NCI-H128 (cell line): ENCODE results near the gene GPR156.
"Not testable (repeated sequence)": the region's sequence is repeated elsewhere in the genome, so short reads cannot be mapped to it uniquely, and the experiment has no call there.

Source experiments
- DNase-seq: peaks from one replicate; lab custom pipeline; 2025; ENCODE audit not compliant: unreplicated experiment; lab: John Stamatoyannopoulos, UW

Gene GPR156

DNA sequence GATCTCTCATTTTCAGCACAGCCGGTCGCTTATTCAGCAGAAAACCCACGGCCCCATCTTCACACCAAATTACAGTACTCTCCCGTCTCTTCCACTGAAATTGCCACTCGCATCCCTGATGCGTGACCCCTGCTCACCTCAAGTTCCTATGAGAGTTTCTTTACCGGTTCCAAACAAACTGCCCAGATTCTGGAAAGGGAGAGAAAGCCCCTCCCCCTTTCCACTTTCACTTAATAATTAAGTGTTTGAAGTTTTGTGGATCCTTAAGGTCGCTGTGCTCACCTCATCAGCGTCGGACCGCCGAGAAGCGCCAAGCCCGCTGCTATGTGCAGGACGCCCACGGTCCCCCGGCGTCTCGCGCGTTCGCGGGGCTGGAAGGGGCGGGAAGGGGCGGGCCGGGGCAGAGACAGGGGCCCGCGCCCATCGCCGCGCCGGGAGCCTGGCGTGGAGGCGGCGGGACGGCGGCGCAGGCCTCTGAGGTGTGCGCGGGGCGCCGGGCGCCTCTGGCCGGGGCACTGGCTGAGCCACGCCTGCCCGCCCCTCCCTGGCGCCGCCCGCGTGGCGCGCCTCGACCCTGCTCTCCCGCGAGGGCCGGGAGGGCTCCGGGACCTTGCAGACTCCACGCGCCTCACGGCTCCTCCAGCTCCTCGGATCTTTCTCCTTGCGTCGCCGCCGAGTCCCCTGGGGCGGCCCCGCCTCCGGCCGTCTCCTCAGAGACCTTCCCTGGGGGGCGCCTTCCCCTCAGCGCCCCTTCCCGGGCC lies at the start of gene GPR156:
Gene GPR156, minus strand, starts transcription at position 476 of the 761 bp plus-strand sequence. CDS start 41,124 bp downstream, outside the sequence.
- DNase-seq, result no peak

DNA sequence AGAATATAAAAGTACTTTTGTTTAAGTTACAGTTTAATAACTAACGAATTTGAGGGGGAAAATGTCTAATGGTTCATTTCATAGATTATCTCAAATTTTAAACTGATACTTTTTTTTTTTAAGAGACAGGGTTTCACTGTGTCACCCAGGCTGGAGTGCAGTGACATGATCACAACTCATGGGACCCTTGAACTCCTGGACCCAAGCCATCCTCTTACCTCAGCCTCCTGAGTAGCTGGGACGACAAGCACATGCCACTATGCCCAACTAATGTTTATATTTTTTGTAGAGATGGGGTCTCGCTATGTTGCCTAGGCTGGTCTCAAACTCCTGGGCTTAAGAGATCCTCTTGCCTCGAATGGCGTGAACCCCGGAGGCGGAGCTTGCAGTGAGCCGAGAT lies 47.6 kb upstream of the GPR156 start:
- DNase-seq, result no peak

DNA sequence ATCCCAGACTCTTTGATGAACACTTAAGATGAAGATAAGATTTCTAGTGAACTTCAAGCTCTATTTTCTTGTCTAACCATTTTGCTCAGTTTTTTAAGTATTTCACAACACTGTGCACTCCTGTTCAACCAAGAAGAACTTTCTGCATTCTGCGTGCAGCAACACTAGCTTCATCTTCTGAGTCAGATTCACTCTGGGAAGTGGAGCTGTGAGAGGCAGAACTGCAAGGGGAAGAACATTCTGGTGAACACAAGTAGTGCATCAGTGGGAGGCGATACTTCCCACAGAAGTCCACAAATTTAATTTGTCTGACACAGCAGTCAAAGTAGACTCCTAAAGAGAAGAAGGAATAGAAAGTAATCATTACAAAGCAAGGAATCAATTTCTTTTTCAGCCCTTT lies 46.1 kb upstream of the GPR156 start:
- no peak for DNase-seq

DNA sequence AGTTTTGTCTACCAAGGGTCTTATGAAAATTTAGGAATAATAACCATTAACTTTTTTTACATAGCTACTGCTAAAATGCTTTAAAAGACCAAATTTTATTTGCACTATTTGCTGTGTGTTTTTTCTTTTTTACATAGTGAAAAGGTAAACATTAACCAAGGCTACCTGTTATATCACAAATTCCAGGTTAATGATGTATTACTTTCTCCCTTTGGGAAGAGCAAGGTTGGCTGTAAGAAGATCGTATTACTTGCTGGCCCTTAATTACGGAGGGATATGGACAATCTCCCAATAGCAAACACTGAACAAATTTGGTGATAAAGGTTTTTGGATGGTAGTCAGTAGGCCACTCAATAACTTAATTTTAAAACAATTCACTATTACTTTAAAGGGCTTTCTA lies 41.8 kb upstream of the GPR156 start:
- no peak for DNase-seq

DNA sequence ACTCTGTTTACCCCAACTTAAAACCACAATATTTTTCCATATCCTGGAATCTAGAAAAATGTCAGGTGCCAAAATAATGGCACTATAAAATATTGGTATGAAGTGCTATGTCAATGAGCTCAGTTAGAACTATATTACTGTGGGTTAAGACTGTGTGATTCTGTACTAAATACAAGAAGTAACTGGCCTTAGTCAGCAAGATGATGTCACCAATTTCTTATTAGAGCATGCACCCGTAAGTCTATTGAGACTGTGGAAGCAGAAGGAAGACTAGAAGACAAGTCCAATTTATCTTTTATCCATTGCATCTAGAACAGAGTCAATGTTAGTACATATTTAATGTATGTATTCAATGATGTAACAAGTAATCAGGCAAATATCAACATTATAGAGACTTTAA lies 39.2 kb upstream of the GPR156 start:
- no peak for DNase-seq

DNA sequence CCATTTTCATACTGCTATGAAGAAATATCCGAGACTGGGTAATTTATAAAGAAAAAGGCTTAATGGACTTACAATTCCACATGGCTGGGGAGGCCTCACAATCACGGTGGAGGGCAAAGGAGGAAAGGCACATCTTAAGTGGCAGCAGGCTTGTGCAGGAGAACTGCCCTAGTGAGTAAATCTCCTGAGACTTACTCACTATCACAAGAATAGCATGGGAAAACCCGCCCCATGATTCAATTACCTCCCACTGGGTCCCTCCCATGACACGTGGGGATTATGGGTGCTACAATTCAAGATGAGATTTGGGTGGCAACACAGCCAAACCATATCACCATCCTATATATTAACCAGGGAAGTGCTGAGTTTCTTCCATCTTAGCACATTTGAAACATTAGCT lies 38.7 kb upstream of the GPR156 start:
- not testable (repeated sequence) for DNase-seq

DNA sequence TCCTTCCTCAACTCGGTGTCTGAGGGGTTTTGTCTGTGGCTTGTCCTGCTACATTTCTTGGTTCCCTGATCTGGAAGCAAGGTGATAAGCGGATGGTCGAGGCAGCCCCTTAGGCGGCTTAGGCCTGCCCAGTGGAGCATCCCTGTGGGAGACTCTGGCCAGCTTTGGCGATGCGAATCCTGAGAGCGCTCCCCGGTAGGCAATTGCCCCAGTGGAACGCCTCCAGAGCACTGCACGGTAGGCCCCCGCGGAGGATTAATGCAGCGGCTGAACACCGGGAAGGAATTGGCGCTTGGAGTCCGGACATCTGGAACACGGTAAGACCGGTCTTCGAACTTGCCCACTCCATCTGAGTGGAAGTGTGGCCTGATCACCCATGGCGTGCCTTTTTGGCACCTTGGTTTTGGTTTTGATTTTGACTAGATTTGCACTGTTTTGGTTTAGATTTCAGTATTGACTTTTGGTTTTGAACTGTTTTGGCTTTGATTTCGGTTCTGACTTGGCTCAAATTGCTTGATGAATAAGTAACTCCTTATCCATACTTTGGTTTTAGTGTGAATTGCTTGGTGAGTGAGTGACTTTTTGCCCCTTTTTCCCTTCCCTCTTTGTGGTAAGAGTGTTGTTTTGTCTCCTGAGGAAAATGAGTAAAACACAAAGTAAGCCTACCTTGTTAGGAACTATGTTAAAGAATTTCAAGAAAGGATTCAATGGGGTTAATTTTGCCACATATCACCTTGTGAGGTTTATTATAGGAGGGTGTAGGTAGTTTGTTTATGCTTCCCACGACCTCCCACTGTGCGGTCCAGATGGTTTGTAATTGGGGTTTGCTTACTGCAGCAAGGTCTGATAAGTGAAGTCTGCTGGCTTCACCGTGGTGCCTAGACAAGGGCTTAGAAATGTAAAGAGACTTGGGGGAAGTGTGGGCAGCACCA lies 27.1 kb upstream of the GPR156 start:
- DNase-seq, result no peak

DNA sequence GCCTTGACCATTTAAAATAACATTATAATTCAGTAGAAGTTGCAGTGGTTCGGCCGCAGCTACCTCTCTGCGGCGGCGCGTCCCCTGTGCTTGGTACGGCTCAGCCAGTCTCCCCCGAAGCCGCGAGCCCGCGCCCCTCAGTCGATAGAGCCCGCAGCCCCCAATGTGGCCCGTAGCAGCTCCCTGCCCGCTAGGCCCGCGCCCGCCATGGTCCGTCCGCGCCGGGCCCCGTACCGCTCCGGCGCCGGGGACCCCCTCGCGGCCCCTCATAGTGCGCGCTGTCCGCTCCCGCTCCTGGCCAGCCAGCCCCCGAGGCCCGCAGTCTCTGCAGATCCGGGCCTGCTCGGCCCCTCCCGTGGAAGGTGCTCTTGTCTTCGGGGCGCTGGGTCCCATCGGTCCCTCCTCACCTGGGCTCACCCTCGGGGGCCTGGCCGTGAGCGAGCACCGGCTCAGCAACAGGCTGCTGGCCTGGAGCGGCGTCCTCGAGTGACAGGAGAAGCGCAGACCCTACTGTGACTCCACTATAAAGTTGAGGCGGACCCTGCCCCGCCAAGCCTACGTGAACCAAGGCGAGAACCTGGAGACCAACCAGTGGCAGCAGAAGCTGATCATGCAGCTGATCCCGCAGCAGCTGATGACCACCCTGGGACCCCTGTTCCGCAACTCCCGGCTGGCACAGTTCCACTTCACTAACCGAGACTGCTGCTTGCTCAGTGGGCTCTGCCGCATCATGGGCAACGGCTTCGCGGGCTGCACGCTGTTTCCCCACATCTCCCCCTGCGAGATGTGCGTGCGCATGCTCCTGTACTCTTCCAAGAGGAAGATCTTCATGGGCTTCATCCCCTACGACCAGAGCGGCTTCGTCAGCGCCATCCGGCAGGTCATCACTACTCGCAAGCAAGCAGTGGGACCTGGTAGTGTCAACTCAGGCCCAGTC lies 21.8 kb upstream of the GPR156 start:
- DNase-seq, result no peak

DNA sequence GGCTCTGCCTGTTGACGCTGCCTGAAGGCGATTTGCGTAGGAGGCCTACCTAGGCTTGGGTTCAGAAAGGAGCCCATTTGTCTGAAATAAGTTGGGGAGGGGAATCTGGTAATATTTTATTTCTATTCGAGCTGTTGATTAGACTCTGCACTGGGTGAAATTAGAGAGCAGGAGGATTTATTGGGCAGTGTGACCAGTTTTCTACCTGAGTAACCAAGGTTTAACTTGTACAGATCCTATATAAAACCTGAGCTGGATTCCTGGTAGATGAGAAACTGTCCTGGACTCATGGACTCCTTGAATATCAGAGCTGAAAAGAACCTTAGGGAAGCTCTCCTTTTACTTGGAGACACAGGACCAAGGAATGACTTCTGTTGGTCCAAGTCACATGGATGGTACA lies 19.6 kb upstream of the GPR156 start:
- DNase-seq, result no peak

DNA sequence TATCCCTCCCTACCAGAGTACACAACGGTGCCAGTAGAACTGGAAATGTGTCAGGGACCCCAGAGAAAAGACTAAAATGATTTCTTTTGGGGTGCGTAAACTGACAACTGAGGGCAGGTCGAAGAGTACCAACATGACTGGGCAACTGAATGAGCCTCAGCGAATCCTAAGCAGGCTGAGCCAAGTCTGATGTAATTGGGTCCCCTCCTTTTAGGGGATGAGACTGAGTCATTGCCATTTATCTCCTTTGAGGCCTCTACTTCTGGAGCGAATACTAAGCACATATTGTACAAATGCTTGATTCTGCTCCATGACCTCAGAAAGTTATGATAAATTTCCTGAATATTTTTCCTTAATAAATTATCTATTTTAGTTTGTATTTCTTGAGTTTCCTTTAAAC lies 17.3 kb upstream of the GPR156 start:
- no peak for DNase-seq

DNA sequence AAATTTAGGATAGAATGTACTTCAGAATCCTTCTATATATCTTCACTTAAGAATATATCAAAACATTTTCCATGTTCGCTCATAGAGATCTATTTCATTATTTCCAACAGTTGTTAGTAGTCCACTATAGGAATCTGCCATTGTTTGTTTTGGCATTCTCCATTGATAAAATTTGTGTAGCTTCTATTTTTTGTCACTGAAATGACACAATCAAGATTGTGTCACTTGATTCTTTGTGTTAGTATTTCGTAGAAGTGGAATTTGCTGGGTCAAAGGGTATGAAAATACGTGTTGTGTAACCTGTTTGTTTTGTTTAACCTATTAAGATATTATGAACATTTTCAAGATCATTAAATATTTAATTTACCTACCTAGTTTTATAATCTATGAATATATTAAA lies 15.9 kb upstream of the GPR156 start:
- no peak for DNase-seq

DNA sequence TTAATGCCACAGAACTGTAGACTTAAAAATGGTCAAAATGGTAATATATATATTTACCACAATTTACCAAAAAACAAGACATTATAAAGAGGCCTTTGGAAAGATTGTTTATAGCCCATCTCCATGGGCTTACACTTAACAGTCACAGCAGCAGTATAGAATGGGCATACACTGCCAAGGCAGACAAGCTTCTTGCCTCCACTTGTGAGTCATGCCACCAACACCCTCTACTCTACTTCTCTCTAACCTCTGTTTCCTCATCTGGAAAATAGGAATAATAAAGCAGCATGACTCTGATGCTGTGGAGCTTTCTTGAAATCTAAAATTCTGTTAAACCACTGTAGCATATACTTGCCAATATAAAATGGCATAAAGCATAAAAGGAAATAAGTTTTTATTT lies 14.4 kb upstream of the GPR156 start:
- DNase-seq, result no peak

DNA sequence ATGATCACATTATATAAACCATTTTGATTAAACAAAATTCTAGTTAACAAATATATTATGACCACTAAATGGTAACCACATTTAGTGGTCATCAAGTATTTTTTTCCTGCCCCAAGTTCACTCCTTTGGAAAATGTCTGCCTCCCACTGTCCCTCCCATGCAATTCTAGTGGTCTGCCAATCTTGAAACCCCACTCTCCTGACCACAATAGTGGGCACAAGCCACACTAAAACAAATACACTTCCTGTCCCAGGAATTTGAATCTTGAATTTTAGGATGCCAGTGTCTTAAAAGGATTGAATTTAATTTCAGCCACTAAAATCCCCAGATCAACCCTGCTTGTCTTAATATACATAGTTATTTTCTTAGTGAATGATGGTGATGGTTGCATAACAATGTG lies 14.0 kb upstream of the GPR156 start:
- no peak for DNase-seq

DNA sequence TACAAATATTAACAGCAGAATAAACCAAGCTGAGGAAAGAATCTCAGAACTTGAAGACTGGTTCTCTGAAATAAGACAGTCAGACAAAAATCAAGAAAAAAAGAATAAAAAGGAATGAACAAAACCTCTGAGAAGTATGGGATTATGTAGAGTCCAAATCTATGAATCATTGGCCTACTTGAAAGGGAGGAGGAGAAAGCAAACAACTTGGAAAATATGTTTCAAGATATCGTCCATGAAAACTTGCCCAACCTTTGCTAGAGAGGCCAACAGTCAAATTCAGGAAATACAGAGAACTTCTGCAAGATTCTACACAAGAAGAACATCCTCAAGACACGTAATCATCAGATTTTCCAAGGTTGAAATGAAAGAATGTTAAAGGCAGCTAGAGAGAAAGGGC lies 6.5 kb upstream of the GPR156 start:
- DNase-seq, result not testable (repeated sequence)

DNA sequence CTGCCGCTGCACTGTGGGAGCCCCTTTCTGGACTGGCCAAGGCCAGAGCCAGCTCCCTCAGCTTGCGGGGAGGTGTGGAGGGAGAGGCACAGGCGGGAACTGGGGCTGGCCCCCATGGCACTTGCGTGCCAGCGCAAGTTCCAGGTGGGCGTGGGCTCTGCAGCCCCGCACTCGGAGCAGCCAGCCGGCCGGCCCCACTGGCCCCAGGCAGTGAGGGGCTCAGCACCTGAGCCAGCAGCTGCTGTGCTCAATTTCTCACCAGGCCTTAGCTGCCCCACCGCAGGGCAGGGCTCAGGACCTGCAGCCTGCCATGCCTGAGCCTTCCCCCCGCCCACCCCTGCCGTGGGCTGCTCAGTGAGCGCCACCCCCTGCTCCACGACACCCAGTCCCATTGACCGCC lies 4.6 kb upstream of the GPR156 start:
- no peak for DNase-seq

DNA sequence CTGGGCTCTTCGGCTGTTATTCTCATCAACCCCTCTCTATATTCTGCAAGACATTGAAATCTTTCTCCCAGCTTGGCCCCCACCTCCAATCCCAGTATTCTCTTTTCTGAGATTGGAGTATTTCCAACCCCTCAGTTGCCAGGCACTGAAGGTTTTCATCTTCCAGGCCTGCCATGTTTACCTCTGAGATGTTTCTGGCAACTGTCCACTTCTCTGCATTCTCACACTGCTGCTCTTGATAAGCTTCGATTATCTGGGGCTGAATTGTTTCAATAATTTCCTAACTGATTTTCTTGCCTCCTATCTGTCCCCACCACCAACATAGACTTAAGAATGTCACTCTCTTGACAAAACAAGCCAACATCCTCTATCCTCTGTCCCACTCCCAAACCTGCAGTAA lies 1.4 kb upstream of the GPR156 start:
- DNase-seq, result no peak

DNA sequence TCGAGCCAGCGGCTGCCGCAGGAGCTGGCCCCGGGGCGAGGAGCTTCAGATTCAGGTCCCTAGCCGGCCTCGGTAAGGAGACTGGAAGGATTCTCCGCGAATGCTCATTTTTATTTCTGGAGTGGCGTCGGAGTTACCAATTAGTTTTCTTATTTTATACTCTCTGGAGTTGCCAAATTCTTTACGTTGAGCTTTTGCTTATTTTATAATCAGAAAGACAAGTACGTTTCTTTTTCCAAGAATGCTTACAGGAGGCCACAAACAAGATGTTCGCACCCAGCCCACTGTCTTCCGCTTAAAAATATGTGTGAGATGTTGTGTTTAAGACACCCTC lies 453 bp upstream of the GPR156 start:
- DNase-seq, result no peak

DNA sequence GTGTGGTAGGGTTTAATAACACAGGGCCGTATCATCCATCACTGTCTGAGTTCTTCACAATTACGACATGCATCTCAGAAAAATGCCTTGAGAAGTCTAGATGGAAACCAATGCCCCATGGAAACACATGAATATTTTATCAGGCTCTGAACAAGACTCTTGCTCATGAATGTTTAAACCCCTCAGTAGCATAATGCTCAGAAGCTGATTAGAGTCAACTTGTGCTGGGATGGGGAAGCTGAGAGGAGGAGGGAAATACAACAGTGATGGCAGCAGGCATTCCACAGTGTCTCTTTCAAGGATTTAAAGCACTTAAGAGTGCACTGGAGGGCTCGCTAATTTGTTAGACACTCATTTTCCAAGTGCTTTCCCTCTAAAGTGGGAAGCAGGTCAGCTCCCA lies 3.8 kb downstream of the GPR156 start:
- DNase-seq, result no peak

DNA sequence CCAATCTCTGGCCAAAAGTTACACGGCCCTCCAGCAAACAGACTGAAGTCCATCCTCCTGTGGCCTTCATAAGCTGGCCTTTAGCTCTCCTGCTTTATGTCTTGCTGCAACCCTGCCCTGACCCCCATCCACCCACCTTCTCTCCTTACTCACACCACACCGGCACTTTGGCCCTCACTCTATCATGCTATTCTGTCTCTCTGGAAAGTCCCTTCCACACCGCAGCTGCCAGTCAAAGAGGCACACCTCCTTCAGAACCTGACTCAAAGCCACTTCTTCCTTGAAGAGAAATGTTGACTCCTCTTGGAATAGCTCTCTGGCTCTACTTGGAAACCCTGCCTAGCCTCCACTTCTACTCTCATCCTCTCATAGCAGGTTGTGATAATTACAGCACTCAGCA lies 4.5 kb downstream of the GPR156 start:
- DNase-seq, result no peak

DNA sequence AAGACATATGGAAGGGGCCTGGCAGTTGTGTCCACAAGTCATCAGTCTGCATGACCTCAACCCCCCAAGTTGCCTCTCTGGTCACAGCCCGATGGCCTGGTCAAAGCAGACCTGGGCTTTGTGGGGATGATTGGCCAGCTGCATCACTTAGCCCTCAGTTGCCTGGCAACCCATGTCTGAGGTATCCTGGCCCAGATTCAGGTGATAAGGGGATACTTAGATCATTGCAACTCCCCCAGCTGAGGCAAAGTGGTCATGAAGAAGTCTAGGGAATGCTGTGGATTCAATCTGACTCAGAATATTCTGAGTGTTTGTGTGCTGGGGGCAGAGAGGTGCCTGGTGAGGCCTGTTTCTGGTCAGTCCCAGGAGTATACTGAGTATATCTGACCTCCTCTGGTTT lies 5.0 kb downstream of the GPR156 start:
- DNase-seq, result no peak

DNA sequence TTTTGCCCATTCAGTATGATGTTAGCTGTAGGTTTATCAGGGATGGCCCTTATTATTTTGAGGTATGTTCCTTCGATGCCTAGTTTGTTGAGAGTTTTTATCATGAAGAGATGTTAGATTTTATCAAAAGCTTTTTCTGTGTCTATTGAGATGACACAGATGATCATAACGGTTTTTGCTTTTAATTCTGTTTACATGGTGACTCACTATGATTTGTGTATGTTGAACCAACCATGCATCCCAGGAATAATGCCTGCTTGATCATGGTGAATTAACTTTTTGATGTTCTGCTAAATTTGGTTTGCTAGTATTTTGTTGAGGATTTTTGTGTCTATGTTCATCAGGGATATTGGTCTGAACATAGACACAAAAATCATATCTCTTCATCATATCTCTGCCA lies 8.3 kb downstream of the GPR156 start:
- DNase-seq, result no peak
